Pons (tissue), 1 donor: ENCODE results near the gene ATP1A4.

Source experiments
- DNase-seq: peaks from one replicate; pipeline ENCODE4 v3.0.0-alpha.2; 2016; ENCODE audit warnings: low spot score

ATP1A4 gene

GRCh38 chr1:160206421-160207117 is 55.2 kb downstream of the ATP1A4 start:
- DNase-seq = peak; percentile 45

- no peak for DNase-seq
Measured at GRCh38 chr1:160207118-160207650, 55.8 kb downstream of the ATP1A4 start.

- DNase-seq = no peak
Measured at GRCh38 chr1:160207771-160208556, 56.6 kb downstream of the ATP1A4 start.

DNA sequence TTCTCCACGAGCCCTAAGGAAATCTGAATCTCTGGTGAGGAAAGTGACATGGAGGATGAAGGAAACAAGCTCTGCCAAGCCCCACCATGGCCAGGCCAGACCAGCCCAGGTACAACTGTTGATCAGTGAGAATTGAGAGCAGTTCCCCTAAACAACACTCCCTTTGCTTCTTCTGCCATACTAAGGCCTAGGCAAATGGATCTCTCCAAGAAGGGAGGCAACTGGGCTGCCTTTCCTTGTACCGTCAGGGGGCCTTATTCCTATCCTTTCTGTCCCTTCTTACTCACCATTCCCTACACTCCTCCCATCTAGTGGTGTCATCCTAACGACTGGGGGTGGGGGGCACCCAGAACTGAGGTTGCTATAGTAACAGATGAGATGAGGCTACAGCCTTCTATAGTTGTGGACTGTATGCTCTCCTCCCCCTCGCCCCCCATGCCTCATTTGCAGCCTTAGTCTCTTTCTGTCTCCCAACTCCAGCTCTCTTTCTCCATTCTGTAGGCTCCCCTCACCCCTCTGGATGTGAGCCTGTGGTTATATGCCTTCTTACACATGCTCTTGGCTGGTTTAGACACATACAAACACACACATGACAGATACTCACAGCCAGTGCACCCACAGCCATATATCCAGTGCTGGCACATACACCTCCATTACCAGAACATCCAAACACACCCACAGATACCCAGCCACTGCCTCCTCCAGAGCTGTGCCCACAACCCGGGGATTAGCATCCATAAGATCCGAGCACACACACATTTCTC is 57.3 kb downstream of the ATP1A4 start:
- peak; percentile 31 for DNase-seq

DNA sequence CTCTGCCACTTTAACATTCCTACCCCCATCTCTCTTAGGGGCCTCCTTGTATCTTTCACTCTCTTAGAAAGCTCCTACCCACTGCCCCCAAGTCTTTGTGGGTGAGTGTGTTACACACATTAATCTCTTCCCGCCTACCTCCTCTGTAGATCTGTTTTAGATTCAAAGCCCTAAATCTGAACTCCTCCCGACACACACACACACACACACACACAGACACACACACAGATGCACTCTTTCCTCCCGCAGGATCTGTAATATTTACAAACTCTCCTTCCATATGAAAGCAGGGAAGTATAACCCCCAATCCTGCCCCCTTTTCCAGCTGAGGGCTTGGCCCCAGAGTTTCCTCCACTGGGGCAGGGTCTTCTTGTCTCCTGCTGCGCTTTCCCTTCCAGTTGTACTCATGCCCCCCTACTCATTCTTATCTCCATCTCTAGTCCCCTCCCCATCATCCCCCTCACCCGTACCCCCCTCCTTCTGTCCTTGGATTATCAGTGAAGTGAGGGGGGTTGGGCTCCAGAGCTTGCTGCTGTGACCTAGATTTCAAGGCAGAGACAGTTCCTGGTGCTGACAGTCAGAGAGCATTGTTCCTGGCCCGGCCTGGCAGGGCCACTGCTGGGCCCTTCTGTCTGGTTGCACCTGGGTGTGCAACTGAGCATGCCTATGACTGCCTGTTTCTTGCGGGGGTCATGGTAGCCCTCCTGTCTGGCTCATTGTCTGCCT is 58.1 kb downstream of the ATP1A4 start:
- DNase-seq = peak; percentile 84

- peak; percentile 25 for DNase-seq
Measured at GRCh38 chr1:160210561-160210960, 59.2 kb downstream of the ATP1A4 start.

- DNase-seq = peak; percentile 29
Measured at GRCh38 chr1:160211046-160211790, 59.8 kb downstream of the ATP1A4 start.

- DNase-seq = no peak
Measured at GRCh38 chr1:160214481-160215140, 63.2 kb downstream of the ATP1A4 start.

GRCh38 chr1:160216301-160216700 is 64.9 kb downstream of the ATP1A4 start:
- DNase-seq = no peak

GRCh38 chr1:160217481-160218051 is 66.2 kb downstream of the ATP1A4 start:
- peak; percentile 54 for DNase-seq

GRCh38 chr1:160219062-160219929 is 67.9 kb downstream of the ATP1A4 start:
- DNase-seq = peak; percentile 94

- DNase-seq = no peak
Measured at GRCh38 chr1:160220301-160220700, 68.9 kb downstream of the ATP1A4 start.

GRCh38 chr1:160221089-160221488 is 69.7 kb downstream of the ATP1A4 start:
- DNase-seq = no peak

DNA sequence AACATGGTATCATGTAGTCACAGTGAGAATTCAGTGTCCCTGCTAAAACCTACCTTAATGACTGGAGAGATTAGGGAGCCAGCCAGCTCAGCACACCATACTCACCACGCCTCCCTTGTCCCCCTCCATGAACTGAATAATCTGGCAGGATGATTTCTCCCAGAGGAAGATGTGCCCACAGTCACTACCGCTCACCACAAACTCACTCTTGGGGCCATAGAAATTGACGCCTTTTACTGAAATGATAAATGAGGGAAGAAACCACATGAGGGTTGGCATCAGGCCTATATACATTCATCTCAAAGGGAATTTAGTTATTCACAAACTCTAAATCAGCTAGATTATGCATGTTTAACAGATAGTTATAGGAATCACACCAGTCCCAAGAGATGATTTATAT is 71.1 kb downstream of the ATP1A4 start:
- no peak for DNase-seq

DNA sequence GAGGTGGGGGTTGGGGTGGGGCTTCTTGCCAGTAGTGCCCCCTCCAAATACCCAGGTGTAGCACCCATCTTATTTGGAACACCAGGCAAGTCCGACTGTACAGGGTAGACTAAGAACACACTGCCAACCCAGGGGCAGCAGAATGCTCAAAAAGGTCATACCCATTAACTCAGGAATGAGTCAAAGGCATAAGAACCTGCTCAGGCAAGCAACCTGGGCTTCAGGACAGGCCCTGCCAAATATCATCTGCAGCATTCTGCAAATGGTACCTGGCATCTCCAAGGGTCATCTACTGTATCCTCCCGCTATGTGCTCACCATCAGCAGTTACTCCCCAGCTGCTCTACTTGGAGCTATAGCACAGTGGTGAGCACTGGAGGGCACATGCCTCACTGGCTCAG is 73.2 kb downstream of the ATP1A4 start:
- no peak for DNase-seq

DNA sequence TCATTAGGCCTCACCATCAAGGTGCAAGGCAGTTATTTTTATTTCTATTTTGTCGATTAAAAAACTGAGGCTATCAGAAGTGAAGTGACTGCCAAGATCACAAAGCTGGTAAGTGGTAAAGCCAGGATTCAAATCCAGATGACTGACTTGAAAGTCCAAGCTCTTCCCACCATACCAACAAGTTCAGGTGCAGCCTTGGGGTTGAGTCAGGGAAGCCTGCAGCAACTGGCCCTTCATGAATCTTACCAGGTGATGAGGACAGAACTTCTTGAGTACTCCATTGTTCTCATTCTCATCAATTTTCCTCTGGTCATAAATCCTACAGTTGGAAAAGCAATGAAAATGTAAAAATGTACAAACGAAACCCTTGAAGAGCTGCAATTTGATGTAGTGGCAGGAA is 73.9 kb downstream of the ATP1A4 start:
- DNase-seq = no peak

DNA sequence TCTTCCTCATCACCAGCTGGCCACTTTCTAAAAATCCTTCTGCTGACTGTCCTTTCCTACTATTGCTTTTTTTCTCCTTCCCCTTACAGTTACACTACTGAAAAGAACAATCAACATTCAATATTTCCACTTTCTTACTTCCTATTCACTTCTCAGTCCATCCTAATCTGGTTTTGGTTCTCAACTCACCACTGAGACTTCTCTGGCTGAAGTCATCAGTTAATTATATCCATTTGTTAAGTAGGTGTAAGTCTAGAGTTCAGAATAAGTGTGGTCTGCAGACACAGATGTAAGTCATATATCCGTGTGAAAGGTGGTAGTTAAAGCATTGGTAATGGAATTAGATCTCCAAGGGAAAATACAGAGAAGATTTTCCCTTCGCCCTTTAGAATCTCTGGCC is 75.2 kb downstream of the ATP1A4 start:
- DNase-seq = no peak

DNA sequence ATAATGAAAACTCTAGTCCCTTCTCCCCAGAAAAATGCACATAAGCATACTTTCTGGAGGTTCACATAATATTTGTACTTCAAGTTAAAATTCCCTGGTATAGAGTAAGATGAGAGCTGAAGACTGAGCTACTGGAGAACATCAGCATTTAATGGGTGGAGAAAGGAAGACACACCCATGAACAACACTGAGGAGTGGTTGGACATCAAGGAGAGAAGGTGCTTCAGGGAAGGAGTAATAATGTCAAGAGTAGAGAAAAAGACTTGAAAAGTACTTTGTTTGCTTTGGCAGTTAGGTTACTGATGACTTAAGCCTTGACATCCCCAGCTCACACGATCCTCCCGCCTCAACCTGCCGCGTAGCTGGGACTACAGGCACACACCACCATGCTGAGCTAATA is 75.6 kb downstream of the ATP1A4 start:
- no peak for DNase-seq

DNA sequence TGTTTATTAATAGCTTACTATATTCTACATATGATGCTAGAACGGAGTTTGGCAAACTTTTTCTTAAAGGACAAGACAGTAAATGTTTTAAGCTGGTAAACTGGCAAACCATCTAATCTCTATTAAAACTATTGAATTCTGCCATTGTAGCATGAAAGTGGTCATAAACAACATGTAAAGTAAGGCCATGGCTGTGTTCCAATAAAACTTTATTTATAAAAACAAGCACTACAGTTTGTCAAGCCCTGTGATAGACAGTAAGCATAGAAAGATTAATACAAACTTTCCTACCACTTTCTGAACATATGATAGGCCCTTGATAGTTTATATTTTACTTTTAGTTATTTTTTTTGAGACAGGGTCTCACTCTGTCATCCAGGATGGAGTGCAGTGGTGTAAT is 76.2 kb downstream of the ATP1A4 start:
- no peak for DNase-seq
